Activated CD4-positive, CD25-positive, alpha-beta regulatory T cell (primary cell): ENCODE data around the gene ZPR1.
A peak's percentile ranks its signal among the peaks of the same experiment; 100 is the strongest.
"Not testable (repeated sequence)": the region's sequence is repeated elsewhere in the genome, so short reads cannot be mapped to it uniquely, and the experiment has no call there.

Source experiments
- DNase-seq, 4 experiments: peaks; one replicate each; lab custom pipeline; 2025; lab: John Stamatoyannopoulos, UW

The ZPR1 gene

GRCh38 chr11:116787786-116788486 lies at the start of gene ZPR1:
Gene ZPR1, minus strand, starts transcription at chr11:116788023. Its CDS starts 33 bp downstream, at chr11:116787990.
- peak; percentile 51 to 78 (median 73) for DNase-seq

- no peak for DNase-seq
These were observed 48.8 kb upstream of the ZPR1 start for GRCh38 chr11:116836632-116836991.

- peak; percentile 34 to 65 (median 53) for DNase-seq
These were observed 48.2 kb upstream of the ZPR1 start for GRCh38 chr11:116835791-116836631.

- no peak for DNase-seq
These were observed 47.4 kb upstream of the ZPR1 start for GRCh38 chr11:116835042-116835772.

- DNase-seq = not testable (repeated sequence)
These were observed 46.8 kb upstream of the ZPR1 start for GRCh38 chr11:116834535-116835041.

GRCh38 chr11:116833816-116834534 lies 46.2 kb upstream of the ZPR1 start:
- no peak for DNase-seq

GRCh38 chr11:116833491-116833815 lies 45.6 kb upstream of the ZPR1 start:
- no peak for DNase-seq

GRCh38 chr11:116832350-116833290 lies 44.8 kb upstream of the ZPR1 start:
- no peak for DNase-seq

- DNase-seq = no peak
These were observed 44.0 kb upstream of the ZPR1 start for GRCh38 chr11:116831790-116832349.

- DNase-seq = no peak
These were observed 42.5 kb upstream of the ZPR1 start for GRCh38 chr11:116830184-116830912.

GRCh38 chr11:116829525-116830183 lies 41.8 kb upstream of the ZPR1 start, which contains the start of gene APOC3:
Gene APOC3, plus strand, starts transcription at chr11:116829907. Its CDS starts 676 bp downstream, at chr11:116830583.
- DNase-seq = no peak

GRCh38 chr11:116828632-116829524 lies 41.1 kb upstream of the ZPR1 start:
- no peak for DNase-seq

GRCh38 chr11:116827461-116827860 lies 39.6 kb upstream of the ZPR1 start:
- no peak for DNase-seq

GRCh38 chr11:116826751-116827431 lies 39.1 kb upstream of the ZPR1 start:
- no peak for DNase-seq

- DNase-seq = no peak
These were observed 38.3 kb upstream of the ZPR1 start for GRCh38 chr11:116825854-116826750.

- DNase-seq = no peak
These were observed 37.6 kb upstream of the ZPR1 start for GRCh38 chr11:116825434-116825833.
